Naive thymus-derived CD4-positive, alpha-beta T cell (primary cell): ENCODE results near the gene TMPRSS11B. TPM values are rescaled to one million over a fixed set of nuclear protein-coding genes. Genes with fewer than 3 reads are reported as not detected.

Experiments
- ATAC-seq: fragments of 150-1000 bp; cut with Tn5 transposase; 2 replicates; pipeline ENCODE4 v1.10.0; 2021; ENCODE audit warnings: mild to moderate bottlenecking, moderate library complexity
- CTCF ChIA-PET: fragments of 350-600 bp; sonication (Branson Sonifier 250); formaldehyde crosslinking; loops from one replicate; lab custom pipeline; 2021; ENCODE audit warnings: antibody characterized with exemption; lab: Charles Lee
- POLR2A ChIA-PET: fragments of 350-600 bp; sonication (Branson Sonifier 250); formaldehyde crosslinking; loops from one replicate; lab custom pipeline; 2021; ENCODE audit warnings: antibody characterized with exemption, inconsistent platforms; lab: Charles Lee
- DNase-seq, 9 donors: peaks; one replicate each; pipeline versions ENCODE4 v3.0.0 to v3.0.0-alpha.2; 2020 to 2022; ENCODE audit warnings: mixed read lengths in 1 of 9
- H3K27ac ChIP-seq: one replicate; pipeline ENCODE4 v1.7.0; 2013; ENCODE audit warnings: mild to moderate bottlenecking, low read depth, low read length, moderate library complexity
- H3K27me3 ChIP-seq, 2 donors: one replicate each; pipeline ENCODE4 v1.7.0; 2013; ENCODE audit warnings: low read length in 2 of 2, mild to moderate bottlenecking in 2 of 2, moderate library complexity in 2 of 2; ENCODE audit not compliant: control insufficient read depth in 2 of 2, insufficient read depth in 2 of 2
- H3K36me3 ChIP-seq, 3 experiments: 1 replicate in 2 of 3; 2 replicates in 1 of 3; pipeline ENCODE4 v1.7.0; 2013; ENCODE audit warnings: low read length in 3 of 3, mild to moderate bottlenecking in 3 of 3, moderate library complexity in 1 of 3; ENCODE audit not compliant: insufficient read depth in 3 of 3, control insufficient read depth in 2 of 3
- H3K4me1 ChIP-seq, 2 donors: one replicate each; pipeline ENCODE4 v1.7.0; 2013; ENCODE audit warnings: low read length in 2 of 2, mild to moderate bottlenecking in 2 of 2, moderate library complexity in 1 of 2; ENCODE audit not compliant: control insufficient read depth in 2 of 2, insufficient read depth in 2 of 2
- H3K4me3 ChIP-seq: 2 replicates; pipeline ENCODE4 v1.7.0; 2013; ENCODE audit warnings: mild to moderate bottlenecking, low read length
- H3K9me3 ChIP-seq, 3 experiments: 1 replicate in 2 of 3; 2 replicates in 1 of 3; pipeline ENCODE4 v1.7.0; 2013; ENCODE audit warnings: low read length in 3 of 3; ENCODE audit not compliant: control insufficient read depth in 2 of 3
- H3K27ac Mint-ChIP-seq, 9 donors: one replicate each; pipeline ENCODE4 v1.8.0; 2020 to 2022; ENCODE audit warnings: mixed read lengths in 9 of 9, mild to moderate bottlenecking in 8 of 9, moderate library complexity in 5 of 9, inconsistent platforms in 2 of 9
- H3K27me3 Mint-ChIP-seq, 5 donors: one replicate each; pipeline ENCODE4 v1.8.0; 2021 to 2022; ENCODE audit warnings: mixed read lengths in 5 of 5, mild to moderate bottlenecking in 1 of 5
- H3K36me3 Mint-ChIP-seq, 5 donors: one replicate each; pipeline ENCODE4 v1.8.0; 2020 to 2022; ENCODE audit warnings: mixed read lengths in 5 of 5, mild to moderate bottlenecking in 3 of 5, inconsistent platforms in 1 of 5
- H3K4me1 Mint-ChIP-seq, 7 donors: one replicate each; pipeline ENCODE4 v1.8.0; 2020 to 2022; ENCODE audit warnings: mixed read lengths in 7 of 7, mild to moderate bottlenecking in 3 of 7, inconsistent platforms in 1 of 7
- H3K4me3 Mint-ChIP-seq, 10 donors: one replicate each; pipeline ENCODE4 v1.8.0; 2020 to 2022; ENCODE audit warnings: mild to moderate bottlenecking in 10 of 10, mixed read lengths in 10 of 10, moderate library complexity in 6 of 10, inconsistent platforms in 2 of 10
- H3K9me3 Mint-ChIP-seq, 11 donors: one replicate each; pipeline ENCODE4 v1.8.0; 2020 to 2022; ENCODE audit warnings: mixed read lengths in 11 of 11, mild to moderate bottlenecking in 4 of 11, inconsistent platforms in 1 of 11, moderate library complexity in 1 of 11
- intact Hi-C, 2 donors: fragments of 100-400 bp; cut with micrococcal nuclease; formaldehyde crosslinking; loops; one replicate each; pipeline ENCODE4 v1.15.1; 2023
- polyA plus RNA-seq, 2 donors: library from polyadenylated mRNA; unstranded; fragments of 300-500 nt; fragmentation: Illumina TruSeq; gene quantifications; one replicate each; pipeline ENCODE4 v1.2.3, GENCODE V29; 2021
- total RNA-seq, 6 experiments: library from RNA in 5 of 6; stranded (reverse) in 5 of 6; gene quantifications; 1 replicate in 5 of 6; 2 replicates in 1 of 6; pipeline ENCODE4 v1.2.3 and lab custom pipeline; 2021 to 2026

Gene TMPRSS11B
- total and polyA plus RNA-seq, 7 experiments from 2014 or later, result not detected

GRCh38 chr4:68193194-68193593 lies 52.3 kb downstream of the TMPRSS11B start:
- Mint-ChIP-seq H3K9me3 (peaks cover 0 to 12% (median 7%) of the 10 kb centered on the region in 11 donors), H3K4me3 (no peak overlapping the region), H3K36me3 (peaks cover 0 to 4% (median 0%) of the 10 kb centered on the region in 5 donors), H3K27ac (no peak overlapping the region), H3K4me1 (no peaks in the 10 kb centered on the region), H3K27me3 (peaks cover 4 to 21% (median 19%) of the 10 kb centered on the region in 5 donors)
- no peak overlapping the region for H3K27ac ChIP-seq
- intact Hi-C loops, result no loop called here
- H3K36me3 ChIP-seq, result no peaks in the 10 kb centered on the region
- no peaks in the 10 kb centered on the region for H3K4me1 ChIP-seq
- POLR2A ChIA-PET, result no interaction called here
- CTCF ChIA-PET, result no interaction called here
- H3K4me3 ChIP-seq, result no peak overlapping the region
- no peaks in the 10 kb centered on the region for H3K9me3 ChIP-seq
- DNase-seq, result no peak
- ATAC-seq, result no peak
- H3K27me3 ChIP-seq, result no peaks in the 10 kb centered on the region

- DNase-seq, result no peak
- Mint-ChIP-seq H3K4me1 (no peaks in the 10 kb centered on the region), H3K27ac (no peak overlapping the region), H3K9me3 (no peaks in the 10 kb centered on the region), H3K27me3 (peaks cover 4 to 25% (median 20%) of the 10 kb centered on the region in 5 donors), H3K4me3 (no peak overlapping the region), H3K36me3 (no peaks in the 10 kb centered on the region)
- intact Hi-C loops, result no loop called here
- Histone ChIP-seq H3K4me1 (no peaks in the 10 kb centered on the region), H3K4me3 (no peak overlapping the region), H3K27me3 (no peaks in the 10 kb centered on the region), H3K9me3 (no peaks in the 10 kb centered on the region), H3K27ac (no peak overlapping the region), H3K36me3 (no peaks in the 10 kb centered on the region)
- no peak for ATAC-seq
- CTCF ChIA-PET, result no interaction called here
- POLR2A ChIA-PET, result no interaction called here
Measured at GRCh38 chr4:68187145-68187544, 58.3 kb downstream of the TMPRSS11B start.

GRCh38 chr4:68184923-68185322 lies 60.6 kb downstream of the TMPRSS11B start:
- intact Hi-C loops, result no loop called here
- ATAC-seq, result no peak
- POLR2A ChIA-PET, result interaction anchor here (0.7 kb wide), 1 partner anchor 140 kb away, joined by 3 read pairs; no protein-coding TSS in a partner anchor

GRCh38 chr4:68183417-68183816 lies 62.1 kb downstream of the TMPRSS11B start:
- H3K27me3 ChIP-seq, result no peaks in the 10 kb centered on the region
- ChIA-PET POLR2A (no interaction called here), CTCF (no interaction called here)
- no peak overlapping the region for H3K4me3 Mint-ChIP-seq
- H3K36me3 ChIP-seq, result no peaks in the 10 kb centered on the region
- no peaks in the 10 kb centered on the region for H3K9me3 Mint-ChIP-seq
- ATAC-seq, result peak; percentile 29
- H3K4me3 ChIP-seq, result no peak overlapping the region
- intact Hi-C loops, result no loop called here
- no peaks in the 10 kb centered on the region for H3K4me1 Mint-ChIP-seq
- DNase-seq, result no peak
- H3K36me3 Mint-ChIP-seq, result no peaks in the 10 kb centered on the region
- H3K4me1 ChIP-seq, result no peaks in the 10 kb centered on the region
- H3K27ac ChIP-seq, result no peak overlapping the region
- no peaks in the 10 kb centered on the region for H3K9me3 ChIP-seq
- H3K27me3 Mint-ChIP-seq, result peaks cover 2 to 14% (median 11%) of the 10 kb centered on the region in 5 donors
- no peak overlapping the region for H3K27ac Mint-ChIP-seq

More at GRCh38 chr4:68184923-68185322, 60.6 kb downstream of the TMPRSS11B start:
- H3K9me3 Mint-ChIP-seq, result no peaks in the 10 kb centered on the region
- Histone ChIP-seq H3K4me1 (no peaks in the 10 kb centered on the region), H3K36me3 (no peaks in the 10 kb centered on the region), H3K9me3 (no peaks in the 10 kb centered on the region), H3K4me3 (no peak overlapping the region), H3K27me3 (no peaks in the 10 kb centered on the region), H3K27ac (no peak overlapping the region)
- no peak overlapping the region for H3K27ac Mint-ChIP-seq
- no peak overlapping the region for H3K4me3 Mint-ChIP-seq
- H3K4me1 Mint-ChIP-seq, result no peaks in the 10 kb centered on the region
- no peaks in the 10 kb centered on the region for H3K36me3 Mint-ChIP-seq
- H3K27me3 Mint-ChIP-seq, result peaks cover 4 to 24% (median 16%) of the 10 kb centered on the region in 5 donors
- DNase-seq, result no peak
- CTCF ChIA-PET, result no interaction called here

GRCh38 chr4:68182382-68182820 lies 63.1 kb downstream of the TMPRSS11B start:
- CTCF ChIA-PET, result no interaction called here

GRCh38 chr4:68180849-68181526 lies 64.5 kb downstream of the TMPRSS11B start:
- no peaks in the 10 kb centered on the region for H3K27me3 ChIP-seq
- H3K27ac ChIP-seq, result no peak overlapping the region
- no peak overlapping the region for H3K27ac Mint-ChIP-seq
- DNase-seq (no peak), ATAC-seq (no peak)
- no peaks in the 10 kb centered on the region for H3K9me3 Mint-ChIP-seq
- H3K4me3 Mint-ChIP-seq, result no peak overlapping the region
- H3K4me3 ChIP-seq, result no peak overlapping the region
- H3K36me3 ChIP-seq, result no peaks in the 10 kb centered on the region
- intact Hi-C loops, result no loop called here
- POLR2A ChIA-PET, result no interaction called here
- no peaks in the 10 kb centered on the region for H3K4me1 Mint-ChIP-seq
- H3K27me3 Mint-ChIP-seq, result peaks cover 8 to 23% (median 13%) of the 10 kb centered on the region in 5 donors
- CTCF ChIA-PET, result no interaction called here
- no peaks in the 10 kb centered on the region for H3K4me1 ChIP-seq
- H3K9me3 ChIP-seq, result no peaks in the 10 kb centered on the region
- H3K36me3 Mint-ChIP-seq, result no peaks in the 10 kb centered on the region

More at GRCh38 chr4:68182382-68182820, 63.1 kb downstream of the TMPRSS11B start:
- Mint-ChIP-seq H3K4me1 (no peaks in the 10 kb centered on the region), H3K4me3 (no peak overlapping the region), H3K27ac (no peak overlapping the region), H3K27me3 (peaks cover 4 to 18% (median 11%) of the 10 kb centered on the region in 5 donors), H3K36me3 (no peaks in the 10 kb centered on the region), H3K9me3 (no peaks in the 10 kb centered on the region)
- no peaks in the 10 kb centered on the region for H3K9me3 ChIP-seq
- intact Hi-C loops, result no loop called here
- H3K4me3 ChIP-seq, result no peak overlapping the region
- ATAC-seq (no peak), DNase-seq (no peak)
- H3K27ac ChIP-seq, result no peak overlapping the region
- POLR2A ChIA-PET, result no interaction called here
- H3K4me1 ChIP-seq, result no peaks in the 10 kb centered on the region
- no peaks in the 10 kb centered on the region for H3K27me3 ChIP-seq
- no peaks in the 10 kb centered on the region for H3K36me3 ChIP-seq

DNA sequence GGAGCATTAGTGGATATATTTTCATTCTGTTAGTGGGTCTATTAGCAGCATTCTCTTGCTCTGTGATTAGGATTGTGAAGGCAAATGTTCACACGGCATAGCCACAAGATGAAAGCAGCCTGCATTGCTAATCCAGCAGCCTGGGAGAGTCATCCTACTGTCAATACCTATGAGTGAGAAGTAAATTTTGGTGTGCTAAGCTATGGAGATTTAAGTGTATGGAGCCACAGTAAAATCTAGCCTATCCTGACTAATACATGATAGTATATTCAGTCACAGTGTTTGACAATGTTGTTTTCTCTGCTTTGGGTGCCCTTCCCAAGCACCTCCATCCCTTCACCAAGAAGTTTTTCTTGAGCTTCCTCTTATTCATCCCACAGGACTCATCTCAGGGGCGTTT lies 68.6 kb downstream of the TMPRSS11B start:
- ChIA-PET CTCF (no interaction called here), POLR2A (no interaction called here)
- no peak overlapping the region for H3K27ac ChIP-seq
- DNase-seq (no peak), ATAC-seq (no peak)
- H3K4me1 Mint-ChIP-seq, result peaks cover 0 to 4% (median 0%) of the 10 kb centered on the region in 7 donors
- H3K4me3 Mint-ChIP-seq, result no peak overlapping the region
- H3K36me3 ChIP-seq, result no peaks in the 10 kb centered on the region
- no peaks in the 10 kb centered on the region for H3K36me3 Mint-ChIP-seq
- H3K4me1 ChIP-seq, result no peaks in the 10 kb centered on the region
- H3K27ac Mint-ChIP-seq, result no peak overlapping the region
- H3K9me3 ChIP-seq, result no peaks in the 10 kb centered on the region
- H3K9me3 Mint-ChIP-seq, result no peaks in the 10 kb centered on the region
- intact Hi-C loops, result loop anchor here (5.0 kb wide), 3 partner anchors 200 to 1090 kb away; no protein-coding TSS in a partner anchor
- no peak overlapping the region for H3K4me3 ChIP-seq
- H3K27me3 ChIP-seq, result no peaks in the 10 kb centered on the region
- H3K27me3 Mint-ChIP-seq, result peaks cover 7 to 20% (median 17%) of the 10 kb centered on the region in 5 donors
